Stimulated activated CD8-positive, alpha-beta memory T cell treated with anti-CD3 and anti-CD28 coated beads, Interleukin-15, amount 100 ng/mL, for 4 hours (primary cell): ENCODE data around the gene IL20.

Experiments
- DNase-seq, 2 donors: peaks; one replicate each; pipeline ENCODE4 v3.0.0-alpha.2; 2020; ENCODE audit warnings: low read depth in 2 of 2

Gene IL20

DNA sequence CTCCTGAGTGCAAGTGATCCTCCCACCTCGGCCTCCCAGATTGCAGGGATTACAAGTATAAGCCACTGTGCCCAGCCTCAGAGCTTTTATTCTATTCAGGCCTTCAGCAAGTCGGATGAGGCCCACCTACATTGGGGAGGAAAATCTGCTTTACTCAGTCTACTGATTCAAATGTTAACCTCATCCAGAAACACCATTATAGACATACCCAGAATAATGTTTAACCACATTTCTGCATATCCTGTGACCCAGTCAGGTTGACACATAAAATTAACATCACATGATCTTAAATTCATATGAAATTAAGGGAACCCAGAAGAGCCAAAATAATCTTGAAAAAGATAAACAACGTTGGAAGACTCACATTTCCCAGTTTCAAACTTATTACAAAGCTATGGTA, 14.9 kb downstream of the IL20 start:
- no peak for DNase-seq

DNA sequence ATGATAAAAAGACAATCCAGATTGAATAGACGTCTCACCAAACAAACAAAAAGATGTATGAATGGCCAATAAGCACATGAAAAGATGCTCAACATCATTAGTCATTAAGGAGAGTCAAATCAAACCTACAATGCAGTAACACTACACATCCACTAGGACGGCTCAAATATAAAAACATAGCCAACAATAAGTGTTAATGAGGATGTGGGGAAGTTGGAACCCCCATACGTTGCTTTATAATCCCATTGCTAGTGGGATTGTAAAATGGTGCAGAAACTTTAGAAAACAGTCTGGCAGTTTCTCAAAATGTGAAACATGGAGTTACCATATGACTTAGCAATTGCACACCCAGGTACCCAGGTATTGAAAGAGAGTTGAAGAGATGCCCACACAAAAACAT, 17.1 kb downstream of the IL20 start:
- no peak for DNase-seq

DNA sequence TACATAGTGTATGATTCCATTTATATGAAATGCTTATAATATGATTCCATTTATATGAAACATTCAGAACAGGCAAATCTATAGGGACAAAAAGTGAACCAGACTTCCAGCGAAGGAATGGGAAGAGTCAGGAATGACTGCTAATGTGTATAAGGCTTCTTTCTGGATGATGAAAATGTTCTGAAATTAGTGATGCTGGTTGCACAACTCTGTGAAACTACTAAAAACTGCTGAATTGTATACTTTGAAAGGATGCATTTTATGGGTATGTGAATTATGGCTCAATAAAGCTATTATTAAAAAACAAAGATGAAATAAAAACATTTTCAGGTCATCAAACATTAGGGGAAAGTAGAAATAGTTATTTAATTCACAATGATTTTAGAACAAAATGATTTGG, 17.7 kb downstream of the IL20 start:
- no peak for DNase-seq

DNA sequence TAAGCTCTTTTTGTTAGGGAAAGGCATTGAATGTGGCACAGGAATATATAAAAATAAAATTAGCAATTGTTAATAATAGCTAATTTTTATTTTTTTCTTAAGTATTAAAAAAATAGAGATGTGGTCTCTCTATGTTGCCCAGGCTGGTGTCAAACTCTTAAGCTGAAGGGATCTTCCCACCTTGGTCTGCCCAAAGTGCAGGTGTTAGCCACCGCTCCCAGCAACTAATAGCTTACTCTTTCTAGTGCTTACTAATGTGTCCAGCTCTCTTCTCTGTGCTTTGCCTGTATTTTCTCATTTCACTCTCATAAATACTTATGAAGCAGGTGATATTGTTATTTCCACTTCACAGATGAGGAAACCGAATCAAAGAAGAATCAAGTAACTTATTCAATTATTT, 18.5 kb downstream of the IL20 start:
- DNase-seq = no peak

DNA sequence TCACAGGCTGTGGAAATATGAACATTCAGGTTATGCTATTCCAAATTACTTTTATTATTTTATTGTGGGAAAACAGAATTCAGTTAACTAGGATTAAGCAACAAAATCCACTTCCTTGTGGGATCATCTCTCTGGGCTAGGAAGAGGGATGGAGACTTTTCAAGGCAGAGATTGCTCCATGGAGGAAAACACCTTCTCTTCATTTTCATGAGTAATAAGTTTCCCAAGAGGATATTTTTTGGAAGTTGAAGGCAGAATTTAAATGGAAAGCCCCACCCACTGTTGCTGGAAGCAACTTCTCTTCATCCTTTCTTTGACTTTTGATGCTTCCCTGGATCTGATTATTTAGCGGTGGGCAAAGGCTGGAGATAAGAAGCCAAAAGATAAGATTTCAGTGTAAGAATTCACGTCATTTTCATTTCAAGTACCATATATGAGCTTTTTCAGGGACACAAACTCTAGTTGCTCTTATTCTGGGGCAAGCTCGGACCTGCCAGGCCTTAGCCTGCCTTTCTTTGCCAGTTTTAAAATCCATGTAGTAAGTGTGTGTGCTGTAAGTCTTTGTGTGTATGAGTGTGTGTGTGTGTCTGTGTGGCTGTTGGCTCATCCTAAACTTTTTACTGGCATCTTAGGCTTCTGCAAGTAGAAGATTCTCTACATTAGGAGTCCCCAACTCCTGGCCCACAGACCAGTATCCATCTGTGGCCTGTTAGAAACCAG, 20.1 kb downstream of the IL20 start:
- DNase-seq = no peak

DNA sequence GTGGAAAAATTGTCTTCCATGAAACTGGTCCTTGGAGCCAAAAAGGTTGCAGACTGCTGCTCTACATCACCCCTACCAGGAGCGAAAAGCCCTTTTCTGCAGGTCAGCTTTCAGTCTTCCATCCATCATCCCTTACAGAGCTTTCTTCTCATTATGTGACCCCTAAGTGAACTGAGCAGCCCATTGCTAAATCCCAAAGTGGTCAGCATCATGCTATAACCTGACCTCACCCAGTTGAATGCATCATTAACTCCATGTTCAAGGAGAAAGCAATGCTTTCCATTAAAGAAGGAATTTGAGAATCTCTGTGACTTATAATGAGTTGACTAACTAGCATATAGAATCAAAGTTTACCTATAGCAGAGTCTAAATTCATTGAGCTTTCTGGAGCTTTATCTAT, 21.4 kb downstream of the IL20 start:
- no peak for DNase-seq

DNA sequence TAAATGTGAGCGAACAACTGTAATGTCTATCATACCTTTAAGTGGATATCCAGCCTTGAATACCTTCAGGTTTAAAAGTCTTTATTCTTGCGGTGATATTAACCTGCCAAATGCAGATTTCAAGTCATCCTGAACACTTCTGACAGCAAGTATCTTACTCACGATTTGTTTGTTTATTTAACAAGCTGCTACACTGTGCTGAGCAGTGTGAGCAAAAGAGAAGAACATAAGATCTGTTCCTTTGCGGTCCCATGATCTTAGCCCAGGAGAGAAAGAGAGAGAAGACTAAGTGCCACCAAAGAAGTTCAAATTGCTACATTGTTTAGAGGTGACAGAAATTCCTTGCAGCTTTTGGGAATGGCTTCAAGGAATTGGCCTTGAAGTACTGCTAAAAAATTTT, 22.3 kb downstream of the IL20 start:
- DNase-seq = no peak

DNA sequence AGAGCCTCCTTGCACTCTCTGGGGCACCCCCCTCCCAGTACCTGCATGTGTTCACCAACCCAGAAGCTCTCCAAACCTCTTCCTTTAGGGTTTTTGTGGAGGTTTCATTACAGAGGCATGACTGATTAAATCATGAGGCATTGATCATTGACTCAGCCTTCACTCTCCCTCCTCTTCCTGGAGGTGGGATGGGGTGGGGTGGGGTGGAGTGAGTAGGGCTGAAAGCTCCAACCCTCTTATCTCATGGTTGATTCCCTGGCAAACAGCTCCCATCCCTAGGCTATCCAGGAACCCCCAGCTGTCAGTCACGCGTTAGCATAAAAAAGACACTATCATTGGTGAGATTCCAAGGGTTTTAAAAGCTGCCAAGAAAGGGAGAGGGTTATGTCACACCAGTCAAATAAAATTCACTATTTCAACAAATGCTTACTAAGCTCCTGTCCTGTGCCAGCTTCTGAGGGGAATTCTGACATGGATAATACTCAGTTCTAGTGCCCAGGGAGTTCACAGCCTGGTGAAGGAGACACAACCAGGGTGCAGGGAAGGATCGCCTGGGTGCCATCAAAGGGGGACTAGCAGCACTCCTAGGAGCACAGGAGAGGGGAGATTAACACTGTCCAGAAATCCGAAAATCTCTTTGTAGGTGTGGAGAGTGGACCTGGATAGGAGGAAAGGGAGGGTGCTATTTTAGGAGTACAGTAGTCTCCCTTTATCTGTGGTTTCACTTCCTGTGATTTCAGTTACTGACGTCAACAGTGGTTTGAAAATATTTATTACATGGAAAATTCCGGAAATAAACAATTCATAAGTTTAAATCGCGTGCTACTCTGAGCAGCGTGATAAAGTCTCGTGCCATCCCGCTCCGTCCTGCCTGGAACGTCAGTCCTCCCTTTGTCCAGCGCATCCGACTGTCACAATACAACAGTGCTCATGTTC, 25.0 kb downstream of the IL20 start:
- DNase-seq = no peak

DNA sequence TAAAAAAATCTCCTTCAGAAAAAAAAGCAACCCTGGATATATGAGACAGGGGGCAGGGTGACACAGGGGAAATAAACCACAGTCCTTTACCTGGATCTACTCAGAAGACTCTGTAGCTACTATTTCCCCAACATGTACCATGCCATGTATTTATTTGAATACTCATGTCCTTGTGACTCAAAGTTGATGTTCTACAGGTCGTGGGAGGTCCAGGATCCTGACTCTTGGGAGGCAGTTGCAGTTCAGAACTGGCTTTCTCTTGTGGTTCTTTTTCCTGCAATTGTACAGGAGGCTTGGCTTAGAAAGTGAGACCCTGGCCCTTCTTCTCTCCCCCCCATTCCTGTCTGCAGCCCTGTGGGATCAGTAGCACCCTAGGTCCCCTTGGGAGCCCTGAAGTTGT, 26.0 kb downstream of the IL20 start:
- DNase-seq = no peak

DNA sequence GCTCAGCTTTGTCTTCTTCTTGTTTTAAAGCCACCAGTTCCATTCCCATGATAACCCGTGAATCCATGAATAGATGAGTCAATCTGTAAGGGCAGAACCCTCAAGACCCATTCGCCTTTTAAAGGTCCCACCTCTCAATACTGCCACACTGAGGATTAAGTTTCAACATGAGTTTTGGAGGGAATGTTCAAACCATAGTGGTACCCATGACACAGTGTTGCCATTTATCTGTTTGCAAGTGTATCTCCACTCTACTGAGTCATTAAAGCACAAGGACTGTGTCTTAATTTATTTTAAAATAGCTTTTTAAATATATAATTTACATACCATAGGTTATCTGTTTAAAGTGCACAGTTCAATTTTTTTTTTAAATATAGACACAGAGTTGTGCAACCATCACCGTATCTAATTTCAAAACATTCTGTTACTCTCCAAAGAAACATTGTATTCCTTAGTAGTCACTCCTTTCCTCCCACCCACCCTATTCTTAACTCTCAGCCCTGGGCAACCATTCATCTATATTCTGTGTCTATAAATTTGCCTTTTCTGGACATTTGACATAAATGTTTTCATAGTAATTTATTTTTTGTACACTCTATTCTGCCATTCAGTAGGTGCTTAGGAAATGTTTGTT, 27.0 kb downstream of the IL20 start:
- no peak for DNase-seq

DNA sequence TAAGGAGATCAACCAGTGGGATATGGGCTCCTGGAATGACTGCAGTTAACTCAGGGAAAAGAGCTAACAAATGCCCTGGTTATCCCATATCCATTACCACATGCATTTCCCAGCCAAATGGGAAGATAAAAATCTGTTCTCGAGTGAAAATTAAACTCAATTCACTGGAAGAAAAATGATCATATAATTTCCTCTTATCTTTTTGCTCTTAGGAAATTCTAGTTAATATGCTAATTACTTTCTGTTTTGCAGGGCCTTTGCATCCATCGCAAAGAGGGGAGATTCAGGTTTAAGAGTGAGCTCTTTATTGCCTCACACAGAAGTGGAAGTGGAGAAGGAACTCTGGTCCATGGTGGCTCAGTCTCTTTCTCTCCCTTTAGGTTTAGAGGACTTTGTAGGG, 28.0 kb downstream of the IL20 start:
- DNase-seq = no peak

DNA sequence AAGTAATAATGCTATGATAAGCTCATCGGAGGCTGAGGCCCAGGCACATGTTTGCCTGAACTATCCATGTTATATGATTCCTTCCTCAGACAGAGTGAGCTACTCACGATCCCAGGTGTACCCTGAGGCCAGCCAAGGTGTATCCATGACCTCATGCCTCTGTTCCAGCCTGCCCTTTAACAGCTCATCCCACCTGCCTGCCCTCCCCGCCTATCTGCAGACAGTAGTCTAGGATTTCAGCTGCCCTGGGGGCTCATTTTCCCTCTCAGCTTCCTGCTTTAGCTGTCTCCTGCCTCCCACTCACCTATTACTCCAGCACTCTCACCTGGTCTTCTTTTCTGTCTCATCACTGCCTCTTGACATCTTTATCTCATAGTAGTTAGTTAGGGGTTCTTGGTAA, 29.9 kb downstream of the IL20 start:
- DNase-seq = no peak

DNA sequence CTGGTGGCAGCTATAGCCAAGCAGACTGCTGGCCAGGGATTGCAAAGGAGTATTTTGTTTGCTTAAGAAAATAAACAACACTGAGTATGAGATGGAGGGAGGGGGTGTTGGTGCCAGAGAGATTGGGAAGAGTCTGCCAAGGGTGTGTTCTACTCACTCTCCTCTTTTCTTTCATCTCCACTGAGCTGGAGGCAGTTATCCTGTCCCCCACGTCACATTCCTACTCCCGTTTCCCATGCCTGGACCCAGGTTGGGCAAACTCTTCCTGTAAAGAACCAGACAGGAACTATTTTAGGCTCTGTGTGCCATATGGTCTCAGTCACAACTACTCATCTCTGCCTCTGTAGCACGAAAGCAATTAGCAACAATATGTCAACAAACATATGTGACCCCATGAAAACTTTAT, 30.4 kb downstream of the IL20 start:
- DNase-seq = no peak

DNA sequence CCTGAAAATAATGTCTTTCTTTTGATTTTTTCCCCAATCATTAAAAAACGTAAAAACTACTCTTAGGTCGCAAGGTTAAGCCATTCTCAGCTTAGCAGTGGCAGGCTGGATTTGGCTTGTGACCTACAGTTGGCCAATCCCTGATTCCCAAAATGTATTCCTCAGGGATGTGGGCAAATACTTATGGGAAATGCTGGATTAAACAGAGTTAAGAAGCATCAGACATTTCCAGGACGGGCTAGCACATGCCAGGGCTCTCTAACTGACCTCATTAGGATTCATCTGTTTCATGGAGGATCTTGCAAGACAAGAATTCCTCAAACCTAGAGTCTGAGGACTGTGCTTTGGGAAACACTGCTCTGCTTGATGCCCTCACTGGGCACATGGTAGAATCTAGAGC, 30.8 kb downstream of the IL20 start:
- no peak for DNase-seq

DNA sequence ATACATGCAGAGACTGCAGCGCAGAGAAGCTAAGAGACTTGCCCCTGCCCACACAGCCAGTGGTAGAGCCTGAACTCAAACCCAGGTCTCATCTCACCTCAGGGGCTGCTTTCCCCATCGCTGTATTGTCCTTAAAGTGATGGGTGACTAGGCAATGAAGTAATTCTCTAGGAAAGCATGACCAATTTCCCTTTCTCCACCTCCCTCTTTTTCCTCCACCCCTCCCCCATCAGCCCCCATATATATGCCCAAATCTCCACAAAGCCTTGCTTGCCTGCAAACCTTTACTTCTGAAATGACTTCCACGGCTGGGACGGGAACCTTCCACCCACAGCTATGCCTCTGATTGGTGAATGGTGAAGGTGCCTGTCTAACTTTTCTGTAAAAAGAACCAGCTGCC, 31.8 kb downstream of the IL20 start, which contains the start of gene IL24:
IL24 (plus strand) TSS at position 269 of the 400 bp plus-strand sequence. CDS start 390 bp downstream, outside the sequence.
- DNase-seq = no peak

DNA sequence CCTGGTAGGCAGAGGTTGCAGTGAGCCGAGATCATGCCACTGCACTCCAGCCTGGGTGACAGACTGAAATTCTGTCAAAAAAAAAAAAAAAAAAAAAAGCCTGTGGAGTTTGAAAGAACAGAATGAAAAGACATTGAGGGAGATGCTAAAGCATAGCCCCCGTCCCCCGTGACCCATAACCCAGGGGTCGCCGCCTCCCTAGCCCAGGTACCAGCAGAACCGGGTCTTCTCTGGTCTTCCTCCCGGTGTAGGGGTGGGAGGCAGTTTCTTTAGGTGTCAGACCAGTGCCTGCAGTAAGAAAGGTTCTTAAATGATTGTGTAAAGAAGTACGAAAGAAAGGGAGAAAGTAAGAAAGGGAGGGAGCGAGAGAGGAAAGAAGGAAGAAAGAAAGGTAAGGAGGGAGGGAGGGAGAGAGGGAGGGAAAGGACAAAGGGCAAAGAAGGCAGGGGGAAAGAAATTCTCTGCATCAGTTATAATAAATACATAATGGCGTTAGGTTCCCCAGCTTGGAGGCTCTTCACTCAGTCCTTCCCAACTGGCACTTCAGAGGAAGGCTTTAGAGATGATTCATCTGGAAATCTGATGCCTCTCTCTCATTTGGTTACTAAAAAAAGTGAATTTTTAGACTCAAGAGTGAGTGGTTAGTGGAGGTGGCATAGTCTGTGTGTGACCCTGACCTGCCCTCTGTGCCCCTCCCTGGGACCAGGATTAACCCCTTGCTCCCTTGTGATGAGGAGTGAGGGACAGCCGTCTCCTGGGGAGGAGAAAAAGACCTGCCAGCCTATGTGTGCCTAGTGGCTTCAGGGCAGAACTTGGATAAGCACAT, 32.9 kb downstream of the IL20 start:
- no peak for DNase-seq

DNA sequence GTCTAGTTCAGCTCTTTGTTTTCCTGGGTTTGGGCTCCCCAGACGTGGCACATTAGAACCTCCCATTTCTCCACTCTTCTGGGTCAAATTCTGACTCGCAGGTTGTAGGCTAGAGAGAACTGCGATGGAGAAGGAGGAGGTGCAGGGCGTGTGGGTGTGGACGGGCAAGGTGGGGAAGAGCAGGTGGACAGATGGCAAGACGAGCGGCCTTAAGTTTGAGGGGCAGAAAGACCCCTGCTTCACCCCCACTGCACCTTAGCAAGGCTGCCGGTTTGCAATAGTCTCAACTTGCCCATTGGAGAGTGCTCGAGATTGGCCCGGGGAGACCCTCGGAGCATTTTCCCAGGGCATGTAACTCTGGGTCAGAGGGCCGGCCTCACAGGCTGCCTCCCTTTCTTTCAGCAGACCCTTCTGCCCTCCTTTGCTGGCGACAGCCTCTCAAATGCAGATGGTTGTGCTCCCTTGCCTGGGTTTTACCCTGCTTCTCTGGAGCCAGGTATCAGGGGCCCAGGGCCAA, 33.5 kb downstream of the IL20 start:
- no peak for DNase-seq

DNA sequence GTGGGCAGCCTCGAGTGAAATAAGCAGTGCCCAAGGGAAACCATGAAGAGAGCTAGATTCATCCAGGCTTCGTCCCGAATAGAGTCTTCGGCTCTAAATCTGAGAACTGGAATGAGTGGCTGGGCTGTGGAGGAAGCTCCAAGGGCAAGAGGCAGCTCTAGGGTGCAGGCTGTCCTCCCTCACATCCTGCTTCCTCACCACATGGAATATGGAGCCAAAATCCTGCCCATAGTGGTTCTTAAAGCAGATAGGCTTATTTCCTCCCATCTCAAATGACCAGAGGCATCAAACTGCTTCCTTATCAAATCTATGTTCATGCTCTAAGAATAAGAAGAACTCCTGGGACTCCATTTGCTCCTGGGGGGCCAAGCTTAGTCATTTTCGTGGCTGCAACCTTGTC, 34.3 kb downstream of the IL20 start:
- no peak for DNase-seq

DNA sequence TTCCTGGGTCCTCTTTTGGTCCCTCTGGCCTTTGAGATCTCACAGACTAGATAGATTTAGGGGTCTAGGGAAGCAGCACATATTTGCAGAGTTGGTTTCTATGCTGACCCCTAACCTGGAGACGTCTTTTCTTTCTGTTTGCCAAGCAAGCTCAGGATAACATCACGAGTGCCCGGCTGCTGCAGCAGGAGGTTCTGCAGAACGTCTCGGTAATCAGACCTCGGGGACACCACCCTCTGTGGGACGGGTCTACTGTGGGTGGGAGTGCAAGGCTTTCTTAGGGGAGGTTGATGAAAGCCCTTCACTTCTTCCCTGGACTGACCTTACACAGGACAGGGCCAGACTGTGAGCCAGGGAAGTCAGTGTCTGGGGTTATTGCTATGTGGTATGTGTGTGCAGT, 34.7 kb downstream of the IL20 start:
- no peak for DNase-seq

DNA sequence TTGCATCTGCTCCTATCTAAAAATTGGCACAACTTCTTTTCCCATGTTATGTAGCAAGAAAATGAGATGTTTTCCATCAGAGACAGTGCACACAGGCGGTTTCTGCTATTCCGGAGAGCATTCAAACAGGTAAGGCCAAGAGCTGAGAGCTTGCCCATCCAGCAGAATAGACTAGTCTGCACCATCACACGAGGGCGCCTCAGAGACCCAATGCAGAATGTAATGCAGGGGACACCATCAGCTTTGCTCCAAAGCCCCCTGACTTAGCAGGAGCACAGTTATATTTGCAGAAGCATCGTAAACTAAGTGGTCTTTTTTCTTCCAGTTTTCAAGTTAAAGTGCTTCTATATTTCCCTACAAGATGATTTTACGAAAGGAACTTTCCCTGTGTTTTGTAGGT, 36.5 kb downstream of the IL20 start:
- DNase-seq = no peak

DNA sequence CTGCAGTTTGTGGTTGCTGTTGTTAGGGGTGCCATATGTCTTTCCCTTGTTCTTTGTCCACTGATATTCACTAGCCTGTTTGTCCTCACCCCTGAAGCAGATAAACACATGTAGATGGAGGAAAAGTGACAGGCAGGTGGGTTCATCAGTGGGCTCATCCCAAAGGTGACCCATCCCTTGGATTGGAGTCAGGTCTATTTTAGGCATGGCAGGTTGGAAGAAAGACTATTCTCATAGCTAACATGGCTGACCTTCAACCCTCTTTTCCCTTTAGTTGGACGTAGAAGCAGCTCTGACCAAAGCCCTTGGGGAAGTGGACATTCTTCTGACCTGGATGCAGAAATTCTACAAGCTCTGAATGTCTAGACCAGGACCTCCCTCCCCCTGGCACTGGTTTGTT, 37.3 kb downstream of the IL20 start:
- DNase-seq = no peak

DNA sequence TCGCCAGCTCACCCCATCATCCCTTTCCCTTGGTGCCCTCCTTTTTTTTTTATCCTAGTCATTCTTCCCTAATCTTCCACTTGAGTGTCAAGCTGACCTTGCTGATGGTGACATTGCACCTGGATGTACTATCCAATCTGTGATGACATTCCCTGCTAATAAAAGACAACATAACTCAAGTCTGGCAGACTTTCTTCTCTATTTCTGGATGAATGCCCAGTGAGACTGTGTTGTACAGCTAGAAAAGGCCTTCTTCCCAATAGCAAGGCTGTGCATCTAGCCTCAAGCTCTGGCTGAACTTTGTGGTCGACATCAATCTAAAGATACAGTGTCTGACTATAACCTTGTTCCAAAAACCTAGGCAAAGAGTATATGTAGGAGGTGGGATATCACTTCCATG, 38.3 kb downstream of the IL20 start:
- no peak for DNase-seq
